CD8-positive, alpha-beta memory T cell (primary cell): ENCODE measurements around the gene TBC1D8. TPM values are rescaled to one million over a fixed set of nuclear protein-coding genes. Genes with fewer than 3 reads are reported as not detected.
A peak's percentile ranks its signal among the peaks of the same experiment; 100 is the strongest.

ENCODE experiments used
- CTCF ChIA-PET: fragments of 350-600 bp; sonication (Branson Sonifier 250); formaldehyde crosslinking; loops from one replicate; lab custom pipeline; 2021; ENCODE audit warnings: antibody characterized with exemption; lab: Charles Lee
- POLR2A ChIA-PET: fragments of 350-600 bp; sonication (Branson Sonifier 250); formaldehyde crosslinking; loops from one replicate; lab custom pipeline; 2021; ENCODE audit warnings: antibody characterized with exemption; lab: Charles Lee
- DNase-seq, 5 donors: peaks; one replicate each; pipeline versions ENCODE4 v3.0.0 to v3.0.0-alpha.2; 2020 to 2022; ENCODE audit warnings: mixed read lengths in 1 of 5
- H3K27ac ChIP-seq: one replicate; pipeline ENCODE4 v1.7.0; 2013; ENCODE audit warnings: low read depth, mild to moderate bottlenecking, low read length, moderate library complexity
- H3K27me3 ChIP-seq: 2 replicates; pipeline ENCODE4 v1.7.0; 2013; ENCODE audit warnings: low read length, mild to moderate bottlenecking; ENCODE audit not compliant: insufficient read depth, poor library complexity, severe bottlenecking
- H3K36me3 ChIP-seq: 2 replicates; pipeline ENCODE4 v1.7.0; 2013; ENCODE audit warnings: mild to moderate bottlenecking, low read length, moderate library complexity; ENCODE audit not compliant: insufficient read depth
- H3K4me1 ChIP-seq: 2 replicates; pipeline ENCODE4 v1.7.0; 2013; ENCODE audit warnings: mild to moderate bottlenecking, low read length, moderate library complexity; ENCODE audit not compliant: insufficient read depth
- H3K4me3 ChIP-seq: 2 replicates; pipeline ENCODE4 v1.7.0; 2013; ENCODE audit warnings: mild to moderate bottlenecking, low read length
- H3K9me3 ChIP-seq: 2 replicates; pipeline ENCODE4 v1.7.0; 2013; ENCODE audit warnings: mild to moderate bottlenecking, low read length
- H3K27ac Mint-ChIP-seq, 8 donors: one replicate each; pipeline ENCODE4 v1.8.0; 2020 to 2021; ENCODE audit warnings: mixed read lengths in 8 of 8, mild to moderate bottlenecking in 6 of 8, inconsistent platforms in 3 of 8, moderate library complexity in 3 of 8
- H3K27me3 Mint-ChIP-seq, 2 donors: one replicate each; pipeline ENCODE4 v1.8.0; 2020 to 2021; ENCODE audit warnings: mixed read lengths in 2 of 2, mild to moderate bottlenecking in 1 of 2, moderate library complexity in 1 of 2
- H3K36me3 Mint-ChIP-seq, 3 donors: one replicate each; pipeline ENCODE4 v1.8.0; 2020 to 2021; ENCODE audit warnings: mixed read lengths in 3 of 3, inconsistent platforms in 1 of 3, mild to moderate bottlenecking in 1 of 3
- H3K4me1 Mint-ChIP-seq, 3 donors: one replicate each; pipeline ENCODE4 v1.8.0; 2020 to 2021; ENCODE audit warnings: mixed read lengths in 3 of 3, inconsistent platforms in 1 of 3, mild to moderate bottlenecking in 1 of 3
- H3K4me3 Mint-ChIP-seq, 7 donors: one replicate each; pipeline ENCODE4 v1.8.0; 2020 to 2021; ENCODE audit warnings: mixed read lengths in 7 of 7, mild to moderate bottlenecking in 6 of 7, moderate library complexity in 4 of 7, inconsistent platforms in 2 of 7
- H3K9me3 Mint-ChIP-seq, 5 donors: one replicate each; pipeline ENCODE4 v1.8.0; 2020 to 2022; ENCODE audit warnings: mixed read lengths in 5 of 5, mild to moderate bottlenecking in 3 of 5, moderate library complexity in 2 of 5, inconsistent platforms in 1 of 5
- polyA plus RNA-seq: library from polyadenylated mRNA; unstranded; fragments of 300-500 nt; fragmentation: Illumina TruSeq; gene quantifications from one replicate; pipeline ENCODE4 v1.2.3, GENCODE V29; 2021
- total RNA-seq, 2 experiments: library from RNA; stranded (reverse); gene quantifications; one replicate each; pipeline ENCODE4 v1.2.3, GENCODE V29; 2021

TBC1D8 gene
- total and polyA plus RNA-seq, 3 experiments from 2014 or later, result 0.55 to 0.89 (median 0.69) TPM

- H3K4me1 ChIP-seq, result no peaks in the 10 kb centered on the region
- CTCF ChIA-PET, result no interaction called here
- Mint-ChIP-seq H3K4me3 (no peak overlapping the region), H3K9me3 (no peaks in the 10 kb centered on the region), H3K4me1 (peaks cover 0 to 1% (median 0%) of the 10 kb centered on the region in 3 donors), H3K27me3 (peaks cover 10 to 21% of the 10 kb centered on the region in 2 donors), H3K36me3 (peaks cover 0 to 6% (median 0%) of the 10 kb centered on the region in 3 donors), H3K27ac (no peak overlapping the region)
- no peak overlapping the region for H3K27ac ChIP-seq
- H3K4me3 ChIP-seq, result no peak overlapping the region
- H3K9me3 ChIP-seq, result no peaks in the 10 kb centered on the region
- no peaks in the 10 kb centered on the region for H3K27me3 ChIP-seq
- no peaks in the 10 kb centered on the region for H3K36me3 ChIP-seq
- no peak for DNase-seq
- POLR2A ChIA-PET, result no interaction called here
Measured at GRCh38 chr2:101119431-101119830, 31.8 kb downstream of the TBC1D8 start.

- Mint-ChIP-seq H3K27me3 (peaks cover 8 to 21% of the 10 kb centered on the region in 2 donors), H3K36me3 (peaks cover 0 to 6% (median 0%) of the 10 kb centered on the region in 3 donors), H3K4me3 (no peak overlapping the region), H3K4me1 (no peaks in the 10 kb centered on the region), H3K9me3 (no peaks in the 10 kb centered on the region), H3K27ac (peak overlapping the region in 1 of 8 donors; percentile 71)
- ChIA-PET POLR2A (no interaction called here), CTCF (no interaction called here)
- Histone ChIP-seq H3K36me3 (no peaks in the 10 kb centered on the region), H3K4me3 (no peak overlapping the region), H3K4me1 (no peaks in the 10 kb centered on the region), H3K27me3 (no peaks in the 10 kb centered on the region), H3K9me3 (no peaks in the 10 kb centered on the region), H3K27ac (no peak overlapping the region)
- DNase-seq, result no peak
Measured at GRCh38 chr2:101116841-101117552, 34.2 kb downstream of the TBC1D8 start.

GRCh38 chr2:101116348-101116747, 34.8 kb downstream of the TBC1D8 start:
- ChIA-PET CTCF (no interaction called here), POLR2A (no interaction called here)
- no peaks in the 10 kb centered on the region for H3K4me1 ChIP-seq
- H3K4me3 ChIP-seq, result no peak overlapping the region
- Mint-ChIP-seq H3K9me3 (no peaks in the 10 kb centered on the region), H3K27ac (peak overlapping the region in 1 of 8 donors; percentile 71), H3K4me3 (no peak overlapping the region), H3K27me3 (peaks cover 8 to 21% of the 10 kb centered on the region in 2 donors), H3K4me1 (no peaks in the 10 kb centered on the region), H3K36me3 (peaks cover 0 to 6% (median 0%) of the 10 kb centered on the region in 3 donors)
- H3K27ac ChIP-seq, result no peak overlapping the region
- no peaks in the 10 kb centered on the region for H3K36me3 ChIP-seq
- no peaks in the 10 kb centered on the region for H3K9me3 ChIP-seq
- no peaks in the 10 kb centered on the region for H3K27me3 ChIP-seq
- no peak for DNase-seq

GRCh38 chr2:101115664-101116063, 35.5 kb downstream of the TBC1D8 start:
- Histone ChIP-seq H3K9me3 (no peaks in the 10 kb centered on the region), H3K27me3 (no peaks in the 10 kb centered on the region), H3K4me3 (no peak overlapping the region), H3K27ac (no peak overlapping the region), H3K4me1 (no peaks in the 10 kb centered on the region), H3K36me3 (no peaks in the 10 kb centered on the region)
- Mint-ChIP-seq H3K27ac (no peak overlapping the region), H3K9me3 (no peaks in the 10 kb centered on the region), H3K36me3 (peaks cover 0 to 6% (median 0%) of the 10 kb centered on the region in 3 donors), H3K4me3 (no peak overlapping the region), H3K4me1 (no peaks in the 10 kb centered on the region), H3K27me3 (peaks cover 8 to 18% of the 10 kb centered on the region in 2 donors)
- ChIA-PET POLR2A (no interaction called here), CTCF (no interaction called here)
- DNase-seq, result no peak

GRCh38 chr2:101114815-101115214, 36.4 kb downstream of the TBC1D8 start:
- POLR2A ChIA-PET, result no interaction called here
- no peak overlapping the region for H3K4me3 ChIP-seq
- Mint-ChIP-seq H3K27me3 (peaks cover 8 to 10% of the 10 kb centered on the region in 2 donors), H3K36me3 (peaks cover 0 to 6% (median 0%) of the 10 kb centered on the region in 3 donors), H3K9me3 (no peaks in the 10 kb centered on the region), H3K4me1 (no peaks in the 10 kb centered on the region), H3K27ac (peak overlapping the region in 1 of 8 donors; percentile 51), H3K4me3 (no peak overlapping the region)
- DNase-seq, result no peak
- H3K4me1 ChIP-seq, result no peaks in the 10 kb centered on the region
- H3K27me3 ChIP-seq, result no peaks in the 10 kb centered on the region
- no peaks in the 10 kb centered on the region for H3K36me3 ChIP-seq
- no peak overlapping the region for H3K27ac ChIP-seq
- CTCF ChIA-PET, result interaction anchor here (1.4 kb wide), 1 partner anchor 18 kb away, joined by 3 read pairs; no protein-coding TSS in a partner anchor
- no peaks in the 10 kb centered on the region for H3K9me3 ChIP-seq

- Mint-ChIP-seq H3K36me3 (peaks cover 0 to 2% (median 0%) of the 10 kb centered on the region in 3 donors), H3K27me3 (peaks cover 5% of the 10 kb centered on the region in 2 donors), H3K4me1 (no peaks in the 10 kb centered on the region), H3K27ac (peak overlapping the region in 1 of 8 donors; percentile 51), H3K4me3 (no peak overlapping the region), H3K9me3 (no peaks in the 10 kb centered on the region)
- Histone ChIP-seq H3K4me1 (no peaks in the 10 kb centered on the region), H3K27me3 (no peaks in the 10 kb centered on the region), H3K27ac (no peak overlapping the region), H3K36me3 (no peaks in the 10 kb centered on the region), H3K9me3 (no peaks in the 10 kb centered on the region), H3K4me3 (no peak overlapping the region)
- no peak for DNase-seq
- ChIA-PET POLR2A (no interaction called here), CTCF (interaction anchor here (1.4 kb wide), 1 partner anchor 18 kb away, joined by 3 read pairs; no protein-coding TSS in a partner anchor)
Measured at GRCh38 chr2:101114268-101114783, 36.9 kb downstream of the TBC1D8 start.

GRCh38 chr2:101113441-101114267, 37.5 kb downstream of the TBC1D8 start:
- Histone ChIP-seq H3K9me3 (no peaks in the 10 kb centered on the region), H3K27ac (no peak overlapping the region), H3K27me3 (no peaks in the 10 kb centered on the region), H3K4me1 (no peaks in the 10 kb centered on the region), H3K4me3 (no peak overlapping the region), H3K36me3 (no peaks in the 10 kb centered on the region)
- no peak overlapping the region for H3K4me3 Mint-ChIP-seq
- no peak overlapping the region for H3K27ac Mint-ChIP-seq
- DNase-seq, result no peak
- ChIA-PET CTCF (interaction anchor here (1.4 kb wide), 1 partner anchor 19 kb away, joined by 3 read pairs; no protein-coding TSS in a partner anchor), POLR2A (no interaction called here)
- no peaks in the 10 kb centered on the region for H3K36me3 Mint-ChIP-seq
- H3K9me3 Mint-ChIP-seq, result no peaks in the 10 kb centered on the region
- H3K27me3 Mint-ChIP-seq, result no peaks in the 10 kb centered on the region
- no peaks in the 10 kb centered on the region for H3K4me1 Mint-ChIP-seq

GRCh38 chr2:101112772-101113157, 38.4 kb downstream of the TBC1D8 start:
- Histone ChIP-seq H3K36me3 (no peaks in the 10 kb centered on the region), H3K27me3 (no peaks in the 10 kb centered on the region), H3K4me1 (no peaks in the 10 kb centered on the region), H3K4me3 (no peak overlapping the region), H3K9me3 (no peaks in the 10 kb centered on the region), H3K27ac (no peak overlapping the region)
- Mint-ChIP-seq H3K27ac (no peak overlapping the region), H3K27me3 (peaks cover 0 to under 1% of the 10 kb centered on the region in 2 donors), H3K4me1 (no peaks in the 10 kb centered on the region), H3K4me3 (no peak overlapping the region), H3K36me3 (no peaks in the 10 kb centered on the region), H3K9me3 (no peaks in the 10 kb centered on the region)
- CTCF ChIA-PET, result no interaction called here
- POLR2A ChIA-PET, result no interaction called here
- DNase-seq, result no peak
